Neural cell (in vitro differentiated cells): ENCODE measurements around the gene CDKAL1. TPM values are rescaled to one million over a fixed set of nuclear protein-coding genes. Genes with fewer than 3 reads are reported as not detected.

Experiments
- H2AFZ ChIP-seq: fragments of 200-600, 300-800 bp; sonication (generic), shearing (Covaris generic); 2 replicates; pipeline ENCODE4 v1.6.0; 2014; ENCODE audit warnings: low read depth, mild to moderate bottlenecking, antibody characterized with exemption, low read length, moderate library complexity
- H3F3A ChIP-seq: fragments of 200-600 bp; shearing (Covaris generic); 2 replicates; pipeline ENCODE4 v1.6.1; 2016; ENCODE audit warnings: mild to moderate bottlenecking, moderate library complexity, mixed read lengths, antibody characterized with exemption, low read length; ENCODE audit not compliant: insufficient read depth, poor library complexity, severe bottlenecking
- H3K27ac ChIP-seq: fragments of 200-600, 300-800 bp; sonication (generic), shearing (Covaris generic); 2 replicates; pipeline ENCODE4 v1.5.1; 2014; ENCODE audit warnings: mild to moderate bottlenecking, low read length, moderate library complexity
- H3K27me3 ChIP-seq: fragments of 300-800, 200-600 bp; sonication (generic), shearing (Covaris generic); 2 replicates; pipeline ENCODE4 v1.6.0; 2014; ENCODE audit warnings: mild to moderate bottlenecking, low read depth, low read length, moderate library complexity; ENCODE audit not compliant: insufficient read depth
- H3K36me3 ChIP-seq: fragments of 300-800, 200-600 bp; sonication (generic), shearing (Covaris generic); 2 replicates; pipeline ENCODE4 v1.5.1; 2014; ENCODE audit warnings: mild to moderate bottlenecking, antibody characterized with exemption, low read length, moderate library complexity; ENCODE audit not compliant: insufficient read depth
- H3K4me2 ChIP-seq: fragments of 300-800, 200-600 bp; sonication (generic), shearing (Covaris generic); 2 replicates; pipeline ENCODE4 v1.6.0; 2014; ENCODE audit warnings: mild to moderate bottlenecking, low read length
- H3K4me3 ChIP-seq: fragments of 300-800, 200-600 bp; sonication (generic), shearing (Covaris generic); 2 replicates; pipeline ENCODE4 v1.5.1; 2014; ENCODE audit warnings: mild to moderate bottlenecking, low read length, moderate library complexity
- H3K79me2 ChIP-seq: fragments of 200-600 bp; shearing (Covaris generic); replicated peaks from 2 replicates; pipeline ENCODE4 v1.6.0; 2014; ENCODE audit warnings: mild to moderate bottlenecking, low read length, moderate library complexity; ENCODE audit not compliant: insufficient read depth
- H3K9ac ChIP-seq: fragments of 300-800, 200-600 bp; sonication (generic), shearing (Covaris generic); 2 replicates; pipeline ENCODE4 v1.6.1; 2016; ENCODE audit warnings: mild to moderate bottlenecking, low read length, mixed read lengths
- H3K9me2 ChIP-seq: fragments of 200-600 bp; shearing (Covaris generic); 2 replicates; pipeline ENCODE4 v1.6.1; 2016; ENCODE audit warnings: mild to moderate bottlenecking, low read length, mixed read lengths; ENCODE audit not compliant: insufficient read depth
- H3K9me3 ChIP-seq: fragments of 200-600, 300-800 bp; sonication (generic), shearing (Covaris generic); 2 replicates; pipeline ENCODE4 v1.6.1; 2016; ENCODE audit warnings: mild to moderate bottlenecking, mixed run types, low read length, moderate library complexity, mixed read lengths
- H4K20me1 ChIP-seq: fragments of 200-600 bp; shearing (Covaris generic); 2 replicates; pipeline ENCODE4 v1.6.1; 2016; ENCODE audit warnings: mild to moderate bottlenecking, mixed run types; ENCODE audit not compliant: insufficient read depth
- EP300 ChIP-seq: fragments of 450-650 bp; conservative IDR thresholded peaks from 2 replicates; pipeline ENCODE4 v1.6.1; 2014; ENCODE audit warnings: antibody characterized with exemption, mild to moderate bottlenecking, moderate library complexity; ENCODE audit not compliant: poor library complexity, severe bottlenecking
- EZH2 ChIP-seq: fragments of 200-600, 300-800 bp; shearing (Covaris generic), sonication (generic); IDR thresholded peaks from 2 replicates; pipeline ENCODE4 v1.6.1; 2014; ENCODE audit warnings: antibody characterized with exemption, low read length, borderline replicate concordance, mild to moderate bottlenecking; ENCODE audit not compliant: insufficient read depth, poor library complexity, severe bottlenecking
- MXI1 ChIP-seq: fragments of 450-650 bp; conservative IDR thresholded peaks from 2 replicates; pipeline ENCODE4 v1.6.1; 2014; ENCODE audit warnings: antibody characterized with exemption, mild to moderate bottlenecking; ENCODE audit not compliant: poor library complexity, severe bottlenecking
- POLR2AphosphoS5 ChIP-seq: IDR thresholded peaks from 2 replicates; pipeline ENCODE4 v1.6.1; 2012
- RAD21 ChIP-seq: fragments of 450-650 bp; conservative IDR thresholded peaks from 2 replicates; pipeline ENCODE4 v1.6.1; 2014; ENCODE audit warnings: antibody characterized with exemption, mild to moderate bottlenecking, moderate library complexity
- REST ChIP-seq: IDR thresholded peaks from 2 replicates; pipeline ENCODE4 v1.6.1; 2012; ENCODE audit warnings: borderline replicate concordance
- SMC3 ChIP-seq: fragments of 450-650 bp; conservative IDR thresholded peaks from 2 replicates; pipeline ENCODE4 v1.6.1; 2014; ENCODE audit warnings: antibody characterized with exemption, mild to moderate bottlenecking, moderate library complexity; ENCODE audit not compliant: poor library complexity
- TAF1 ChIP-seq: IDR thresholded peaks from 2 replicates; pipeline ENCODE4 v1.6.1; 2012; ENCODE audit warnings: low read depth
- polyA plus RNA-seq: library from polyadenylated mRNA; depleted of rRNA; stranded (reverse); fragments of >200 nt; gene quantifications from 2 replicates; pipeline ENCODE4 v1.2.3, GENCODE V29; 2014
- TF ChIP-seq, protein P1 (sequence below): fragments of 450-650 bp; IDR thresholded peaks from 2 replicates; pipeline ENCODE4 v1.5.1; 2014; ENCODE audit warnings: antibody characterized with exemption, mild to moderate bottlenecking, moderate library complexity; ENCODE audit not compliant: poor library complexity, severe bottlenecking

Gene CDKAL1
- polyA plus RNA-seq, 1 donor from 2014 or later, result 10.7 TPM

DNA sequence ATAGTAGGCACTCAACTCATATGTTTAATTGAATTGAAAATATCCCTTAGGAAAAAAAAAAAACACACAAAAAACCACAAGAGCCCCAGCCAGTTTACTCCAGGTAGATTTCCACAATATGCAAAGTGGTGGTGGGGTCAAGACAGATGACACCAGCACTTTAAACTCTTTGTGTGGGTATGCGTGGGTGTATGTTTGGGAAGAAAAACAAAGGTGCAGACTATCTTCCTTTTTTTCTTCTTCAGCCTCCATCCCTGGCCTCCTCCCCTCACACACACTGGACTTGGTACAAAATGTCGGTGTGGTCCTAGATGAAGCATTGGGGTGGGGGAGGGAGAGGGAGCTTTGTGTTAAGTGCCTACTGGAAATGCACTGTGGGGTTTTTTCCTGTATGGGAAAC lies 42.2 kb upstream of the CDKAL1 start:
- H3K9ac ChIP-seq, result no peak overlapping the region
- H3K27me3 ChIP-seq, result no peaks in the 10 kb centered on the region
- TF ChIP-seq RAD21, result no peak
- TF ChIP-seq REST, result no peak
- TF ChIP-seq MXI1, result no peak
- TF ChIP-seq, protein P1, sequence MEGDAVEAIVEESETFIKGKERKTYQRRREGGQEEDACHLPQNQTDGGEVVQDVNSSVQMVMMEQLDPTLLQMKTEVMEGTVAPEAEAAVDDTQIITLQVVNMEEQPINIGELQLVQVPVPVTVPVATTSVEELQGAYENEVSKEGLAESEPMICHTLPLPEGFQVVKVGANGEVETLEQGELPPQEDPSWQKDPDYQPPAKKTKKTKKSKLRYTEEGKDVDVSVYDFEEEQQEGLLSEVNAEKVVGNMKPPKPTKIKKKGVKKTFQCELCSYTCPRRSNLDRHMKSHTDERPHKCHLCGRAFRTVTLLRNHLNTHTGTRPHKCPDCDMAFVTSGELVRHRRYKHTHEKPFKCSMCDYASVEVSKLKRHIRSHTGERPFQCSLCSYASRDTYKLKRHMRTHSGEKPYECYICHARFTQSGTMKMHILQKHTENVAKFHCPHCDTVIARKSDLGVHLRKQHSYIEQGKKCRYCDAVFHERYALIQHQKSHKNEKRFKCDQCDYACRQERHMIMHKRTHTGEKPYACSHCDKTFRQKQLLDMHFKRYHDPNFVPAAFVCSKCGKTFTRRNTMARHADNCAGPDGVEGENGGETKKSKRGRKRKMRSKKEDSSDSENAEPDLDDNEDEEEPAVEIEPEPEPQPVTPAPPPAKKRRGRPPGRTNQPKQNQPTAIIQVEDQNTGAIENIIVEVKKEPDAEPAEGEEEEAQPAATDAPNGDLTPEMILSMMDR, result no peak
- no peak overlapping the region for H3K4me3 ChIP-seq
- no peak overlapping the region for H3K27ac ChIP-seq
- H3F3A ChIP-seq, result no peaks in the 10 kb centered on the region
- H3K4me2 ChIP-seq, result no peak overlapping the region
- no peaks in the 10 kb centered on the region for H3K79me2 ChIP-seq
- no peaks in the 10 kb centered on the region for H3K9me2 ChIP-seq
- H2AFZ ChIP-seq, result no peak overlapping the region
- H3K9me3 ChIP-seq, result no peaks in the 10 kb centered on the region
- H4K20me1 ChIP-seq, result no peaks in the 10 kb centered on the region
- no peaks in the 10 kb centered on the region for H3K36me3 ChIP-seq

GRCh38 chr6:20497216-20498040 lies 36.8 kb upstream of the CDKAL1 start:
- TF ChIP-seq EP300 (no peak), EZH2 (no peak), POLR2AphosphoS5 (no peak)
- Histone ChIP-seq H3K9me2 (no peaks in the 10 kb centered on the region), H3F3A (no peaks in the 10 kb centered on the region), H3K9me3 (no peaks in the 10 kb centered on the region), H3K4me2 (no peak overlapping the region), H3K79me2 (no peaks in the 10 kb centered on the region), H2AFZ (no peak overlapping the region), H4K20me1 (no peaks in the 10 kb centered on the region), H3K9ac (no peak overlapping the region), H3K27me3 (no peaks in the 10 kb centered on the region), H3K36me3 (no peaks in the 10 kb centered on the region), H3K27ac (no peak overlapping the region), H3K4me3 (no peak overlapping the region)

DNA sequence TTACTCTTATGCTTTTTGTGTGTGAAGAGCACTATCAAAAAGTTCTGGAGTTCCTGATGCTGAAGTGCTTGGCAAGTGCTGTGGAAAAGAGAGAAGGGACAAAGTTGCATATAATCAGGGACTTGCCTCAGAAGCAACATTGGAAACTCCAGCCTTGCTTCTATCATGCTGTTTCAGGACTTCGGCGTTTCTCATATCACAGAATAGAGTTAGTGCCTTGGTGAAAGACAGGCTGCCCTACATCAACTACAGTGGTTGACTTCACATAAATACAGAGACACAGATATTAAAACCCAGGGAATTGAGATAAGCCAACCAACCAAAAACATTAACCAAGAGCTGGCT lies 36.2 kb upstream of the CDKAL1 start:
- TF ChIP-seq MXI1 (no peak), POLR2AphosphoS5 (no peak), RAD21 (no peak), EP300 (no peak), TAF1 (no peak), SMC3 (no peak), REST (no peak)
- TF ChIP-seq, protein P1, result no peak
- no peaks in the 10 kb centered on the region for H3K36me3 ChIP-seq
- H2AFZ ChIP-seq, result no peak overlapping the region
- no peaks in the 10 kb centered on the region for H4K20me1 ChIP-seq
- H3F3A ChIP-seq, result no peaks in the 10 kb centered on the region
- no peaks in the 10 kb centered on the region for H3K9me3 ChIP-seq
- H3K4me3 ChIP-seq, result no peak overlapping the region
- H3K4me2 ChIP-seq, result no peak overlapping the region
- H3K79me2 ChIP-seq, result no peaks in the 10 kb centered on the region
- no peak overlapping the region for H3K9ac ChIP-seq
- no peaks in the 10 kb centered on the region for H3K27me3 ChIP-seq
- no peaks in the 10 kb centered on the region for H3K9me2 ChIP-seq
- H3K27ac ChIP-seq, result no peak overlapping the region
